ENCODE results near the gene DNMBP.
A peak's percentile ranks its signal among the peaks of the same experiment; 100 is the strongest.
"Not testable (repeated sequence)": the region's sequence is repeated elsewhere in the genome, so short reads cannot be mapped to it uniquely, and the experiment has no call there.

The DNMBP gene

GRCh38 chr10:99958806-99959205, 50.9 kb downstream of the DNMBP start:
- H3K23ac ChIP-seq (ENCODE audit: low read length in 2 of 2), result no peak overlapping the region
- no peak overlapping the region for H3K27ac ChIP-seq (ENCODE audit: low read length, poor library complexity, severe bottlenecking)
- H2BK5ac ChIP-seq (ENCODE audit: low read depth, low read length, poor library complexity, severe bottlenecking), result no peak overlapping the region
- H3K4me2 ChIP-seq (ENCODE audit: low read length, poor library complexity, severe bottlenecking), result no peak overlapping the region
- no peak overlapping the region for H2BK12ac ChIP-seq (ENCODE audit: low read length in 2 of 2)
- H3K18ac ChIP-seq (ENCODE audit: low read depth in 1 of 2, low read length in 2 of 2), result no peak overlapping the region
- H3K9me3 ChIP-seq (ENCODE audit: control insufficient read depth, low read length), result no peaks in the 10 kb centered on the region
- H2AFZ ChIP-seq (ENCODE audit: low read depth, low read length), result no peak overlapping the region
- no peak overlapping the region for H4K8ac ChIP-seq (ENCODE audit: low read length)
- H3K4me3 ChIP-seq (ENCODE audit: insufficient read depth in 1 of 2, low read depth in 1 of 2, low read length in 2 of 2), result peak overlapping the region in 1 of 2 experiments; percentile 57
- H4K91ac ChIP-seq (ENCODE audit: low read length), result no peak overlapping the region
- no peak overlapping the region for H3K4ac ChIP-seq (ENCODE audit: low read depth in 1 of 2, low read length in 2 of 2)
- no peak overlapping the region for H3K14ac ChIP-seq (ENCODE audit: low read length in 2 of 2)
- no peak overlapping the region for H2BK120ac ChIP-seq (ENCODE audit: low read depth, low read length)
- H2BK15ac ChIP-seq (ENCODE audit: low read depth, poor library complexity, severe bottlenecking), result no peak overlapping the region
- no peak overlapping the region for H2AK5ac ChIP-seq (ENCODE audit: low read length, severe bottlenecking)
- no CpG with 5 or more reads among the region's 6 CpGs for WGBS
- no peak for DNase-seq
- peaks cover 4% of the 10 kb centered on the region for H3K4me1 ChIP-seq (ENCODE audit: control insufficient read depth, insufficient read depth, low read depth, low read length)
- peaks cover 22% of the 10 kb centered on the region for H3K79me1 ChIP-seq (replicated peaks; ENCODE audit: low read length, poor library complexity, severe bottlenecking)
- peak overlapping the region; percentile 72 for H3K9ac ChIP-seq (ENCODE audit: low read length)
- no peaks in the 10 kb centered on the region for H3K27me3 ChIP-seq (ENCODE audit: control insufficient read depth in 1 of 2, insufficient read depth in 1 of 2, low read length in 2 of 2)
- peaks cover 29 to 30% of the 10 kb centered on the region in 2 experiments for H3K36me3 ChIP-seq (ENCODE audit: control insufficient read depth in 1 of 2, insufficient read depth in 2 of 2, low read depth in 1 of 2, low read length in 2 of 2)

- peaks cover 30 to 32% of the 10 kb centered on the region in 2 experiments for H3K36me3 ChIP-seq (ENCODE audit: control insufficient read depth in 1 of 2, insufficient read depth in 2 of 2, low read depth in 1 of 2, low read length in 2 of 2)
- WGBS, result no CpG with 5 or more reads among the region's 2 CpGs
- H4K8ac ChIP-seq (ENCODE audit: low read length), result no peak overlapping the region
- H2BK12ac ChIP-seq (ENCODE audit: low read length in 2 of 2), result no peak overlapping the region
- H3K9me3 ChIP-seq (ENCODE audit: control insufficient read depth, low read length), result no peaks in the 10 kb centered on the region
- no peak overlapping the region for H2BK5ac ChIP-seq (ENCODE audit: low read depth, low read length, poor library complexity, severe bottlenecking)
- H2AFZ ChIP-seq (ENCODE audit: low read depth, low read length), result no peak overlapping the region
- peak overlapping the region; percentile 72 for H3K9ac ChIP-seq (ENCODE audit: low read length)
- H3K27me3 ChIP-seq (ENCODE audit: control insufficient read depth in 1 of 2, insufficient read depth in 1 of 2, low read length in 2 of 2), result no peaks in the 10 kb centered on the region
- H2BK15ac ChIP-seq (ENCODE audit: low read depth, poor library complexity, severe bottlenecking), result no peak overlapping the region
- H2BK120ac ChIP-seq (ENCODE audit: low read depth, low read length), result no peak overlapping the region
- peak overlapping the region in 1 of 2 experiments; percentile 57 for H3K4me3 ChIP-seq (ENCODE audit: insufficient read depth in 1 of 2, low read depth in 1 of 2, low read length in 2 of 2)
- H3K14ac ChIP-seq (ENCODE audit: low read length in 2 of 2), result no peak overlapping the region
- H3K79me1 ChIP-seq (replicated peaks; ENCODE audit: low read length, poor library complexity, severe bottlenecking), result peaks cover 22% of the 10 kb centered on the region
- no peak overlapping the region for H3K4me2 ChIP-seq (ENCODE audit: low read length, poor library complexity, severe bottlenecking)
- peaks cover 4% of the 10 kb centered on the region for H3K4me1 ChIP-seq (ENCODE audit: control insufficient read depth, insufficient read depth, low read depth, low read length)
- H3K27ac ChIP-seq (ENCODE audit: low read length, poor library complexity, severe bottlenecking), result no peak overlapping the region
- no peak overlapping the region for H4K91ac ChIP-seq (ENCODE audit: low read length)
- no peak overlapping the region for H3K23ac ChIP-seq (ENCODE audit: low read length in 2 of 2)
- no peak overlapping the region for H3K18ac ChIP-seq (ENCODE audit: low read depth in 1 of 2, low read length in 2 of 2)
- H3K4ac ChIP-seq (ENCODE audit: low read depth in 1 of 2, low read length in 2 of 2), result no peak overlapping the region
- no peak overlapping the region for H2AK5ac ChIP-seq (ENCODE audit: low read length, severe bottlenecking)
- peak; percentile 63 for DNase-seq
Observed at GRCh38 chr10:99958302-99958701, 51.4 kb downstream of the DNMBP start.

- not testable (repeated sequence) for H3K4ac ChIP-seq (ENCODE audit: low read depth in 1 of 2, low read length in 2 of 2); H3K4me2 ChIP-seq (ENCODE audit: low read length, poor library complexity, severe bottlenecking); H4K91ac ChIP-seq (ENCODE audit: low read length); H3K18ac ChIP-seq (ENCODE audit: low read depth in 1 of 2, low read length in 2 of 2); H3K4me3 ChIP-seq (ENCODE audit: insufficient read depth in 1 of 2, low read depth in 1 of 2, low read length in 2 of 2); DNase-seq; H3K27me3 ChIP-seq (ENCODE audit: control insufficient read depth in 1 of 2, insufficient read depth in 1 of 2, low read length in 2 of 2); H3K23ac ChIP-seq (ENCODE audit: low read length in 2 of 2); H2BK5ac ChIP-seq (ENCODE audit: low read depth, low read length, poor library complexity, severe bottlenecking); H3K4me1 ChIP-seq (ENCODE audit: control insufficient read depth, insufficient read depth, low read depth, low read length); H3K9ac ChIP-seq (ENCODE audit: low read length); H4K8ac ChIP-seq (ENCODE audit: low read length); H3K14ac ChIP-seq (ENCODE audit: low read length in 2 of 2); H2BK15ac ChIP-seq (ENCODE audit: low read depth, poor library complexity, severe bottlenecking); H2BK12ac ChIP-seq (ENCODE audit: low read length in 2 of 2); H3K9me3 ChIP-seq (ENCODE audit: control insufficient read depth, low read length); H2AK5ac ChIP-seq (ENCODE audit: low read length, severe bottlenecking); H3K27ac ChIP-seq (ENCODE audit: low read length, poor library complexity, severe bottlenecking); H2BK120ac ChIP-seq (ENCODE audit: low read depth, low read length); H2AFZ ChIP-seq (ENCODE audit: low read depth, low read length)
- H3K79me1 ChIP-seq (replicated peaks; ENCODE audit: low read length, poor library complexity, severe bottlenecking), result peaks cover 28% of the 10 kb centered on the region
- WGBS, result 93% methylated on average over 3 of the region's 3 CpGs
- peaks cover 42 to 69% of the 10 kb centered on the region in 2 experiments for H3K36me3 ChIP-seq (ENCODE audit: control insufficient read depth in 1 of 2, insufficient read depth in 2 of 2, low read depth in 1 of 2, low read length in 2 of 2)
Observed at GRCh38 chr10:99953510-99953909, 56.2 kb downstream of the DNMBP start.

- Histone ChIP-seq H3K36me3 (ENCODE audit: control insufficient read depth in 1 of 2, insufficient read depth in 2 of 2, low read depth in 1 of 2, low read length in 2 of 2) (peaks cover 42 to 75% of the 10 kb centered on the region in 2 experiments), H3K4me3 (ENCODE audit: insufficient read depth in 1 of 2, low read depth in 1 of 2, low read length in 2 of 2) (no peak overlapping the region), H3K18ac (ENCODE audit: low read depth in 1 of 2, low read length in 2 of 2) (no peak overlapping the region), H2BK12ac (ENCODE audit: low read length in 2 of 2) (no peak overlapping the region), H3K27me3 (ENCODE audit: control insufficient read depth in 1 of 2, insufficient read depth in 1 of 2, low read length in 2 of 2) (no peaks in the 10 kb centered on the region), H3K14ac (ENCODE audit: low read length in 2 of 2) (no peak overlapping the region), H3K27ac (ENCODE audit: low read length, poor library complexity, severe bottlenecking) (no peak overlapping the region), H2AFZ (ENCODE audit: low read depth, low read length) (no peak overlapping the region), H3K4ac (ENCODE audit: low read depth in 1 of 2, low read length in 2 of 2) (no peak overlapping the region), H4K91ac (ENCODE audit: low read length) (no peak overlapping the region), H2AK5ac (ENCODE audit: low read length, severe bottlenecking) (no peak overlapping the region), H3K9me3 (ENCODE audit: control insufficient read depth, low read length) (peaks cover 5% of the 10 kb centered on the region), H3K23ac (ENCODE audit: low read length in 2 of 2) (no peak overlapping the region), H2BK120ac (ENCODE audit: low read depth, low read length) (no peak overlapping the region), H3K4me2 (ENCODE audit: low read length, poor library complexity, severe bottlenecking) (no peak overlapping the region), H3K9ac (ENCODE audit: low read length) (no peak overlapping the region), H4K8ac (ENCODE audit: low read length) (no peak overlapping the region), H3K79me1 (replicated peaks; ENCODE audit: low read length, poor library complexity, severe bottlenecking) (peaks cover 28% of the 10 kb centered on the region), H2BK15ac (ENCODE audit: low read depth, poor library complexity, severe bottlenecking) (no peak overlapping the region), H3K4me1 (ENCODE audit: control insufficient read depth, insufficient read depth, low read depth, low read length) (peaks cover 4% of the 10 kb centered on the region), H2BK5ac (ENCODE audit: low read depth, low read length, poor library complexity, severe bottlenecking) (no peak overlapping the region)
- DNase-seq, result no peak
- 100% methylated on average over 1 of the region's 2 CpGs for WGBS
Observed at GRCh38 chr10:99952799-99953198, 56.9 kb downstream of the DNMBP start.

Measured in mesenchymal stem cell (in vitro differentiated cells and primary cell).